ENCODE data around the gene TIE1.
A peak's percentile ranks its signal among the peaks of the same experiment; 100 is the strongest.

The TIE1 gene

DNA sequence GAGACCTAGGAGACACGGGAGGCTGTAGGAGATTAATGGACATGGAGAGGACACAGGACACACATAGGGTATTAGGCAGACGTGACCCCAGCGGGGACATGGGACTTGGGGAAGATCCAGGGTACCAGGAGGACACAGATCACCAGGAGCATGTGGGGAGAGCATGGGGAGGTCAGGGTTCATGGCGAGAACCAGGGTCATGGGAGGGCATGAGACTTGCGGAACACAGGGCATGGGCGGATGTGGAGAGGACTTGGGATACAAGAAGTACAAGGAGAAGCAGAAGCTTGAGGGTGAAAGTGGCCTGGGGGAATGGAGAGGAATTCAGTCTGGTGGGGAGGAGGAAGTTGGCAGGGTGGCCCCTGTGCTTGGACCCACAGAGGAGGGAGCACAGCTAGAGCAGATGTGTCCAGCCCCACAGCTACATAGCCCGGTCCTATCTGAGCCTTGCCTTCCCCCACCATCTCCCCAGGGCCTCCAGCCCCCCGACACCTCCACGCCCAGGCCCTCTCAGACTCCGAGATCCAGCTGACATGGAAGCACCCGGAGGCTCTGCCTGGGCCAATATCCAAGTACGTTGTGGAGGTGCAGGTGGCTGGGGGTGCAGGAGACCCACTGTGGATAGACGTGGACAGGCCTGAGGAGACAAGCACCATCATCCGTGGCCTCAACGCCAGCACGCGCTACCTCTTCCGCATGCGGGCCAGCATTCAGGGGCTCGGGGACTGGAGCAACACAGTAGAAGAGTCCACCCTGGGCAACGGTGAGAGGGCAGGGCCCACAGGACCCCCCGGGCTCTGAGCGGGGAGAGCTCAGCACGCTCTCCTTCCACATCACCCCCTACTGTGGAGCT is 12.1 kb downstream of the TIE1 start:
- no peak for DNase-seq (ENCODE audit: low spot score)

GRCh38 chr1:43313771-43314170 is 13.0 kb downstream of the TIE1 start:
- no peak for DNase-seq (ENCODE audit: low spot score)

GRCh38 chr1:43314233-43314632 is 13.5 kb downstream of the TIE1 start:
- DNase-seq (ENCODE audit: low spot score), result no peak

DNA sequence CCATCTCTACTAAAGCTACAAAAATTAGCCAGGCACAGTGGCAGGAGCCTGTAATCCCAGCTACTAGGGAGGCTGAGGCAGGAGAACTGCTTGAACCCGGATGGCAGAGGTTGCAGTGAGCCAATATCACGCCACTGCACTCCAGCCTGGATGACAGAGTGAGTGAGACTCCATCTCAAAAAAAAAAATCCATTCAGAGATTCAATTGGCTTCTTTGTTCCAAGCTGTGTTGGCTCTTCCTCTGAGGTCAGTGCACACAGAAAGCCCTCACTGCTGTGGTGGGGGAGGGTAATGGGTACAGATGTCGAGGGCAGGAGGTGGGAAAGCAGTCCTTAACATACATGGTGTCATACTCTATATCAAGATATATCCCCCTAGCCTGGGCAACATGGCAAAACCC is 14.7 kb downstream of the TIE1 start:
- no peak for DNase-seq (ENCODE audit: low spot score)

DNA sequence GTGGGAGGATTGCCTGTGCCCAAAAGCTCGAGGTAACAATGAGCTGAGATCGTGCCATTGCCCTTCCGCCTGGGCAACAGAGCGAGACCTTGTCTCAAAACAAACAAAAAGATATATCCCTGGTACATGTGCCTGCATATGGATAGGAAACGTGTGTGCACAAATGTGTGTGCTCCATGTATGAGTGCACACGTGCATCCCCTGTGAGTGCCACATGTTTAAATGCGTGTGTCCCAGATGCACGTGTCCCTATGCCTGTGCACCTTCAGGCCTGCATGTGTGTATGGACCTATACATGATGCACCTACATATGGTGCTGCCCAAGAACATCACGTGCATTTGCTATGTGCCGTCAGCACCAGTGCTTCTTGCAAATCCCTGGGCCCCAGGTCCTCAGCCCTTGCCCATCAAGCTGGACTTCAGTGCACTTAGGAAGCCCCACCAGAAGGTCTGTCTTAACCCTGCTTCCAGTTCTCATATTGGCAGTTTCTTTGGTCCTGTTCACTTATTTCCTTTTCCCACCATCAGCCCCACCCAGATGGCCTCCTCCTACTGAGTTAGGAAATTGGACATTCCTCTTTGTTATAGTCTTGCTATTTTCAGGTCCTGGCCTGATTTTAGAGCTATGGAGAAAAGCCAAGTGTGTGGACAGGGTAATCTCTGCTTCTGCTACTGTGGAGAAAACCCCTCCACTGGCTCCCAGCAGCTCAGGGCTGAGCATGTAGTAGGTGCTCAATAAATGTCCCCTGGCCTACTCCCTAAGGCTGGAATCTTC is 15.4 kb downstream of the TIE1 start:
- DNase-seq (ENCODE audit: low spot score), result no peak

- DNase-seq (ENCODE audit: low spot score), result no peak
These were observed 16.1 kb downstream of the TIE1 start for GRCh38 chr1:43316738-43317520.

DNA sequence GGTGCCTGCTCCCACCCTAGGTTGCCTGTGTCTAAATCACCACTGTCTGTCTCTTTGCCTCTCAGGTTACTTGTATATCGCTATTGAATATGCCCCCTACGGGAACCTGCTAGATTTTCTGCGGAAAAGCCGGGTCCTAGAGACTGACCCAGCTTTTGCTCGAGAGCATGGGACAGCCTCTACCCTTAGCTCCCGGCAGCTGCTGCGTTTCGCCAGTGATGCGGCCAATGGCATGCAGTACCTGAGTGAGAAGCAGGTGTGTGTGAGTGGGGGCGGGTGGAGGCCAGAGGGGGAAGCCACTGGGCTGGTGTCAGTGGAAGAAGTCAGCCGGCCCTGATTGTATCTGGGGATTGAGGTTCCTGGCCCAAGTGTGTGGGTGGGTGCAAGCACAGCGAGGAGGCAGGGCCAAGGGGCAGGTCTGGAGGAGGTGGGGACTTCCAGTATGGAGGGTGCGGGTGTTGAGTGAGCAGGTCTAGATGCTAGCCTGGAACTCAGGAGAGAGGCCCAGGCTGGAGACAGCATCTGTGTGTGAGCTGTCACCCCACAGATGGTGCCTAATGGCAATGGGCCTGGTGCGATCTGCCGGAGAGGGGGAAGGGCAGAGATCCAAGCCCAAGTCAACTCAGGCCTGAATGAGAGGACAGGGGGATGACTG is 17.2 kb downstream of the TIE1 start:
- no peak for DNase-seq (ENCODE audit: low spot score)

DNA sequence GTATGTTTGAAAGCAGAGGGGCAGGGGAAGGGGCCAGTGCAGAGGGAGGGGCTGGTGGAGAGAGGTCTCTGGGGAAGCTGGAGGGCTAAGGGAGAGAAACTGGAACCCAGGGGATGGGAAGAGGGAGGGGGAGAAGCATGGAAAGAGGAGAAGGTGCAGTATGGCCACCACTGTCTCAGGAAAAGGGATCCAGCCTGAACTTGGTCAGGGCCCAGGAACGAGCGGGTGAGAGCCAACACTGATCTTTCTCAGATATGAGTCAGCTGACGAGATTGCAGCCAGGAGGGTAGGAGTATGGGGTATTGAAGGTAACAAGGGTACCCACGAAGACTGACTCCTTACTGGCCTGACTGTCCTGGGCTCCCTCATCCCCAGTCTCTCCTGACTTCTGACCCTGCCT is 18.0 kb downstream of the TIE1 start:
- no peak for DNase-seq (ENCODE audit: low spot score)

DNA sequence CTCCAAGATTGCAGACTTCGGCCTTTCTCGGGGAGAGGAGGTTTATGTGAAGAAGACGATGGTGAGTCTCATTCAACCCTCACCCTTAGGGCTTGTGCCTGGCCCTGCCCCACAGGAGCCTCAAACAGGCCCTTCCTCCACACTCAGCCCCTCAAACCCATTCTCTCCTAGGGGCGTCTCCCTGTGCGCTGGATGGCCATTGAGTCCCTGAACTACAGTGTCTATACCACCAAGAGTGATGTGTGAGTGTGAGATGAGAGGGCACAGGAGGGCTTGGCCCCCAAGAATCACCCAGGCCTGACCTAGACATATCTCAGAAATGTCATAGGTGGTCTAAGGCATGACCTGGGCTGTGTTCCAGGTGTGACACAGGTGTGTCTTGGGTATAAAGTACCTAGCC is 18.5 kb downstream of the TIE1 start:
- no peak for DNase-seq (ENCODE audit: low spot score)

- no peak for DNase-seq (ENCODE audit: low spot score)
These were observed 19.0 kb downstream of the TIE1 start for GRCh38 chr1:43319766-43320165.

DNA sequence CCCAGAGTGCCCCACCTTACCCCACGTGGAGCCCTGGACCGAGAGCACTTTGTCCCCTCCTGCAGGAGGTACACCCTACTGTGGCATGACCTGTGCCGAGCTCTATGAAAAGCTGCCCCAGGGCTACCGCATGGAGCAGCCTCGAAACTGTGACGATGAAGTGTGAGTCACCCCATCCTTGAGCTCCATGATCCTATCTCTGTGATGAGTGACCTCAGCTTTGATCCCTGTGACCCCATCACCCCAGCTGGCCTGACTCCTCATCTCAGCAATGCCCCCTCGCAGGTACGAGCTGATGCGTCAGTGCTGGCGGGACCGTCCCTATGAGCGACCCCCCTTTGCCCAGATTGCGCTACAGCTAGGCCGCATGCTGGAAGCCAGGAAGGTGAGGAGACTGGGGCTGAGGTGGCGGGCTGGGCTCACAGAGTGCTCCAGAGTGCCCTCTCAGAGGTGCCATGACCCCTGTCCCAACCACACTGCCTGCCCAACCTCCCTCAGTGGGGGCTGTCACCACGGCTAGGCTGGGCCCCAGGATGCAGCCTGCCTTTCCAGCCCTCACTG is 20.6 kb downstream of the TIE1 start:
- DNase-seq (ENCODE audit: low spot score), result no peak

DNA sequence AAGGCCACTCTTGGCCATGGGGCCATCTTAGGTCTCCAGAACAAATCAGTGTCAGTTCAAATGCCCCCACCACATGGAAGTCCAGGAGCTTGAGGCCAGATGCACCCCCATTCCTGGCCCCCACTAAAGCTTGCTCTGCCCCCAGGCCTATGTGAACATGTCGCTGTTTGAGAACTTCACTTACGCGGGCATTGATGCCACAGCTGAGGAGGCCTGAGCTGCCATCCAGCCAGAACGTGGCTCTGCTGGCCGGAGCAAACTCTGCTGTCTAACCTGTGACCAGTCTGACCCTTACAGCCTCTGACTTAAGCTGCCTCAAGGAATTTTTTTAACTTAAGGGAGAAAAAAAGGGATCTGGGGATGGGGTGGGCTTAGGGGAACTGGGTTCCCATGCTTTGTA is 21.7 kb downstream of the TIE1 start:
- DNase-seq (ENCODE audit: low spot score), result no peak

- DNase-seq (ENCODE audit: low spot score), result no peak
These were observed 24.0 kb downstream of the TIE1 start for GRCh38 chr1:43324810-43325209.

GRCh38 chr1:43325381-43325780 is 24.6 kb downstream of the TIE1 start:
- no peak for DNase-seq (ENCODE audit: low spot score)

- no peak for DNase-seq (ENCODE audit: low spot score)
These were observed 26.9 kb downstream of the TIE1 start for GRCh38 chr1:43327549-43328292.

DNA sequence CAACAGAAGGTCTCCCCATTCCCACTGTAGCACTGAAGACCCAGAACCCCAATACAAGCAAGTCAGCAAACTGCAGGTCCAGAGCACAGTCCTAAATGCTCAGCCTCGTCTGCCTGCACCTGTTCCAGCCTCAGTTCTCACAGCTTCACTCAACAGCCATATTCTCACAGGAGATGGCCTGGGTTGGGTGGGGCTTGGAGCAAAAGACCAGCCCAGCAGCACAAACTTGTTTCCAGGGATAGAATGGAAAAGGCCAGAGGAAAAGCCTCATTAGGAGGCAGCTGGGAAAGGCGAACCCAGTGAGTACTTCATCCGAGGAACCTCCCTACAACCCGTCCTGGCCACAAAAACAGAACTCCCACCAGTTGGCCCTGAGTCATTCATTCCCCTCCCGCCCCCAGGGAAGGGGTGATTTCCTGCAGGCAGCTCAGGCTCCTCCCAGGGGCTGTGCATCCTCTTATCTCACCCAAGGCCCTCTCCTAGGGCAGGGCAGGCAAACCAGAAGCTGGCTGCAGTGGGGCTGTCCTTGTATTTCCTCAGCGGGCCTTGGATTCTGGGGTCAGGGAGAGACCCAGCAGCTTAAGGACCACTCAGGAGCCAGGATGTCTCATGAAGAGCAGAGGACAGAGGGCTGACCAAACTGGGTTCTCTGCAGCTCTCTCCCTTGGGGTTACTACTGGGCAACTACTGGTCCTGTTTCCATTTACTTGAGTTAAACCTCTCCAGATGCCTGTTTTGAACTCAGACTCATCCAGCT is 29.4 kb downstream of the TIE1 start:
- peak; percentile 32 for DNase-seq (ENCODE audit: low spot score)

DNA sequence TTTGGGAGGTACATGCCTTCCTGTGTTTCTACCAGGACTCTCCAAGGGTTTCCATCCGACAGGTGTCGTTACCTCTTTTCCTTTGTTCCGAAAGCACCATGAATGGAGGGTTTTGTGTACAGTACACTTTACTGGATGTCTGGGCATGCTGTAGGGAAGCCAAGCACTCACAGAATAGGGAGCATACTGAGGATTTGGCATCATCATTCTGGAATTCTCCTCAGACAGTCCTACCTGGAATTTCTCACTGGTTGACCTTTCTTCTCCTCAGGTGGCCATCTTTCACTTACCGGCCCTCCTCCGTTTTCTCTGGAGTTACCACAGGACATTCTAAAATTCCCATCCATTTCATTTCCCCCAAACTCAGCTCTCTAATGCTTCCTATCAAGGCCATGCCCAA is 30.9 kb downstream of the TIE1 start:
- no peak for DNase-seq (ENCODE audit: low spot score)

GRCh38 chr1:43334453-43335205 is 33.8 kb downstream of the TIE1 start:
- DNase-seq (ENCODE audit: low spot score), result no peak

DNA sequence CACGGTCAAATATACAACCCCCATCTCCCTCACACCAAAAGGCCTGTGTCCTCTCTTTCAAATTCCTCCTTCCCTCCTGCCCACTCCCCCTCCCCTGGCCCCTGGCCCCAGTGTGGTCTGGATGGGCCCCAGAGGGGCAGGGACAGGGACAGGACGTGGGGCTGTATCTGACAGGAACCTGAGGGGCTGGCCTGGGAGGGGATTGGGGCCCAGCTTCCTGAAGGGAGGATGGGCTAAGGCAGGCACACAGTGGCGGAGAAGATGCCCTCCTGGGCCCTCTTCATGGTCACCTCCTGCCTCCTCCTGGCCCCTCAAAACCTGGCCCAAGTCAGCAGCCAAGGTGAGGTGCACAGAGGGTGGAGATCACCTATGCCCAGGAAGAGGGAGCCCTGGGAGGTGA is 36.8 kb downstream of the TIE1 start, which contains the start of gene MPL:
Gene MPL (plus strand): TSS at position 231 of the 400 bp plus-strand sequence. CDS start 31 bp downstream, at position 262.
- DNase-seq (ENCODE audit: low spot score), result no peak
